Adrenal gland (tissue), 12 donors: ENCODE data around the gene TSHZ2. TPM values are rescaled to one million over a fixed set of nuclear protein-coding genes. Genes with fewer than 3 reads are reported as not detected.

Experiments used
- DNase-seq, 7 donors: peaks; one replicate each; pipeline ENCODE4 v3.0.0-alpha.2; 2019 to 2020
- H3K27ac ChIP-seq, 5 donors: fragments of 200-600 bp; sonication (generic) in 4 of 5; 1 replicate in 3 of 5; 2 replicates in 2 of 5; pipeline versions ENCODE4 v1.5.1 to v1.8.0; 2016 to 2020; ENCODE audit warnings: mild to moderate bottlenecking in 1 of 5
- H3K27me3 ChIP-seq: fragments of 200-600 bp; 2 replicates; pipeline ENCODE4 v1.8.0; 2021
- H3K36me3 ChIP-seq, 2 donors: fragments of 200-600 bp; replicated peaks in 1 of 2; 1 replicate in 1 of 2; 2 replicates in 1 of 2; pipeline versions ENCODE4 v1.5.1 to v1.8.0; 2018 to 2022
- H3K4me1 ChIP-seq, 2 donors: fragments of 200-600 bp; replicated peaks in 1 of 2; 1 replicate in 1 of 2; 2 replicates in 1 of 2; pipeline versions ENCODE4 v1.5.1 to v1.8.0; 2018 to 2021
- H3K4me3 ChIP-seq, 4 donors: fragments of 200-600 bp; sonication (generic) in 3 of 4; one replicate each; pipeline ENCODE4 v1.5.1; 2016 to 2018
- H3K9me3 ChIP-seq, 3 donors: fragments of 200-600 bp; sonication (generic) in 1 of 3; replicated peaks in 1 of 3; 1 replicate in 2 of 3; 2 replicates in 1 of 3; pipeline versions ENCODE4 v1.5.1 to v1.8.0; 2016 to 2021
- CTCF ChIP-seq, 6 experiments: fragments of 450-650 bp in 4 of 6; fragments of 200-600 bp in 2 of 6; sonication (generic) in 1 of 6; IDR thresholded peaks; 1 replicate in 5 of 6; 2 replicates in 1 of 6; pipeline versions ENCODE4 v1.5.1 to v1.8.0; 2016 to 2021; ENCODE audit warnings: antibody characterized with exemption in 6 of 6, mild to moderate bottlenecking in 2 of 6, moderate library complexity in 1 of 6
- POLR2A ChIP-seq, 2 donors: fragments of 450-650 bp; IDR thresholded peaks; one replicate each; pipeline ENCODE4 v1.6.1; 2017; ENCODE audit warnings: antibody characterized with exemption in 2 of 2, mild to moderate bottlenecking in 2 of 2, moderate library complexity in 1 of 2
- WGBS, 4 donors: extraction: QIAGEN DNeasy Blood & Tissue Kit in 2 of 4; methylation state at CpG; one replicate each; pipeline versions ENCODE4 v1.1.5 to v1.1.7; 2013 to 2017; 5-methylcytosine and 5-hydroxymethylcytosine counted together
- intact Hi-C, 2 donors: fragments of 100-400 bp; cut with DNase I; formaldehyde crosslinking; loops; one replicate each; pipeline versions ENCODE4 v1.14.1 to v1.15.0; 2022 to 2023
- polyA plus RNA-seq, 3 donors: library from polyadenylated mRNA; stranded (reverse); fragments of 200-250 nt in 2 of 3; fragments of 350-450 nt in 1 of 3; fragmentation: Illumina TruSeq in 1 of 3; extraction: RNeasy Lipid Tissue Mini Kit (QIAGEN cat#74804) in 1 of 3; gene quantifications; one replicate each; pipeline ENCODE4 v1.2.3, GENCODE V29; 2013 to 2014
- total RNA-seq, 9 donors: library from RNA; depleted of rRNA in 4 of 9; stranded (reverse); fragments of >200 nt in 4 of 9; fragments of 120-200 nt in 1 of 9; fragmentation: NEBNext Ultra II Directional in 1 of 9; extraction: Animal tissue kit (Norgen Biotek cat#: 25700) in 1 of 9; gene quantifications; one replicate each; pipeline versions ENCODE4 v1.1.0 to v1.2.4, GENCODE V29; 2013 to 2023
- donor health status: healthy with polysubstance abuse.
- donor health status: Bipolar disorder and iron deficiency.
- donor health status: DM: yes; HTN: yes; CAD: no.
- donor health status: DM: no; HTN: no; CAD: no.
- donor health status: DM: no; HTN: no; CAD: no.
- donor health status: DM: yes; HTN: yes; CAD: no.

TSHZ2 gene
- total and polyA plus RNA-seq, 12 donors = 20.5 to 87.1 (median 52.4) TPM

GRCh38 chr20:53083411-53083810 is 111.3 kb downstream of the TSHZ2 start:
- no peak for DNase-seq
- H3K27ac ChIP-seq = no peak overlapping the region
- H3K36me3 ChIP-seq = no peaks in the 10 kb centered on the region
- no peaks in the 10 kb centered on the region for H3K9me3 ChIP-seq
- TF ChIP-seq CTCF (IDR thresholded peaks at IDR 0.05) = no peak
- no peak for TF ChIP-seq POLR2A (IDR thresholded peaks at IDR 0.05)
- 92 to 95% (median 95%) methylated on average over 7 of the region's 7 CpGs for WGBS, 4 donors
- no peaks in the 10 kb centered on the region for H3K27me3 ChIP-seq
- H3K4me1 ChIP-seq = peaks cover 15 to 44% of the 10 kb centered on the region in 2 donors
- intact Hi-C loops = no loop called here
- H3K4me3 ChIP-seq = no peak overlapping the region

GRCh38 chr20:53084408-53084997 is 112.3 kb downstream of the TSHZ2 start:
- Histone ChIP-seq H3K27ac (no peak overlapping the region), H3K4me1 (peaks cover 15 to 35% of the 10 kb centered on the region in 2 donors), H3K4me3 (no peak overlapping the region), H3K36me3 (no peaks in the 10 kb centered on the region), H3K27me3 (no peaks in the 10 kb centered on the region), H3K9me3 (no peaks in the 10 kb centered on the region)
- no peak for DNase-seq
- intact Hi-C loops = no loop called here
- TF ChIP-seq CTCF (IDR thresholded peaks at IDR 0.05) (no peak), POLR2A (IDR thresholded peaks at IDR 0.05) (no peak)

GRCh38 chr20:53085720-53086119 is 113.6 kb downstream of the TSHZ2 start:
- no peak overlapping the region for H3K4me3 ChIP-seq
- no peak for TF ChIP-seq POLR2A (IDR thresholded peaks at IDR 0.05)
- no peak for TF ChIP-seq CTCF (IDR thresholded peaks at IDR 0.05)
- H3K4me1 ChIP-seq = peaks cover 15 to 24% of the 10 kb centered on the region in 2 donors
- no peaks in the 10 kb centered on the region for H3K27me3 ChIP-seq
- no peak for DNase-seq
- intact Hi-C loops = no loop called here
- H3K36me3 ChIP-seq = no peaks in the 10 kb centered on the region
- 72 to 86% (median 81%) methylated on average over 4 to 5 of the region's 5 CpGs for WGBS, 4 donors
- H3K27ac ChIP-seq = no peak overlapping the region
- no peaks in the 10 kb centered on the region for H3K9me3 ChIP-seq

- Histone ChIP-seq H3K4me1 (peaks cover 6 to 14% of the 10 kb centered on the region in 2 donors), H3K27me3 (no peaks in the 10 kb centered on the region), H3K36me3 (no peaks in the 10 kb centered on the region), H3K4me3 (no peak overlapping the region), H3K9me3 (no peaks in the 10 kb centered on the region), H3K27ac (peak overlapping the region in 1 of 5 donors; percentile 48)
- TF ChIP-seq CTCF (IDR thresholded peaks at IDR 0.05) (no peak), POLR2A (IDR thresholded peaks at IDR 0.05) (no peak)
- DNase-seq = peak in 1 of 7 donors; percentile 25
- 70 to 84% (median 77%) methylated on average over 8 of the region's 8 CpGs for WGBS, 4 donors
- intact Hi-C loops = no loop called here
Observed at GRCh38 chr20:53087037-53087777, 115.0 kb downstream of the TSHZ2 start.
